HCT116 (cell line): Measurements from ENCODE around the gene FAM89B. TPM values are rescaled to one million over a fixed set of nuclear protein-coding genes. Genes with fewer than 3 reads are reported as not detected.

ENCODE experiments used
- ATAC-seq: fragments of 200-7000 bp; cut with Tn5 transposase; 2 replicates; pipeline ENCODE4 v1.9.1; 2020; ENCODE audit warnings: mild to moderate bottlenecking, moderate library complexity
- BruUV-seq: library from RNA; stranded (reverse); fragments of 400-500 nt; replicated peaks from 2 replicates; lab custom pipeline; 2021; lab: Mats Ljungman, UMichigan
- CTCF ChIA-PET: fragments of 300-600 bp; sonication (Branson Sonifier 250); formaldehyde crosslinking; loops from one replicate; lab custom pipeline; 2021; ENCODE audit warnings: antibody characterized with exemption; lab: Charles Lee
- POLR2A ChIA-PET: fragments of 300-600, 350-600 bp; sonication (Branson Sonifier 250); formaldehyde crosslinking; loops from one replicate; lab custom pipeline; 2021; ENCODE audit warnings: antibody characterized with exemption; lab: Charles Lee
- RAD21 ChIA-PET, 2 experiments: fragments of 300-600 bp; sonication (Branson Sonifier 250); formaldehyde crosslinking; loops; one replicate each; lab custom pipeline; 2023; ENCODE audit warnings: low total read pairs in 2 of 2; ENCODE audit not compliant: uncharacterized antibody in 2 of 2, unreplicated experiment in 2 of 2, low non-redundant PET in 1 of 2; lab: Charles Lee
- DNase-seq: peaks from one replicate; pipeline ENCODE4 v3.0.0-alpha.2; 2010; ENCODE audit warnings: low read depth, low spot score
- H2AFZ ChIP-seq: fragments of 200-600 bp; shearing (Covaris generic), sonication (generic); 2 replicates; pipeline ENCODE4 v1.6.1; 2017; ENCODE audit warnings: low read depth, mixed run types, mixed read lengths, antibody characterized with exemption, low read length; ENCODE audit not compliant: poor library complexity, severe bottlenecking
- H3K27ac ChIP-seq: 2 replicates; pipeline ENCODE4 v1.5.1; 2012; ENCODE audit warnings: low read depth, low read length
- H3K27me3 ChIP-seq: fragments of 200-600 bp; sonication (generic); 2 replicates; pipeline ENCODE4 v1.6.1; 2016; ENCODE audit warnings: mixed run types, low read length, mixed read lengths; ENCODE audit not compliant: insufficient read depth
- H3K36me3 ChIP-seq, 2 experiments: fragments of 200-500 bp in 1 of 2; fragments of 200-600 bp in 1 of 2; sonication (Bioruptor generic) in 1 of 2; sonication (generic) in 1 of 2; 2 replicates each; pipeline versions ENCODE4 v1.5.1 to v1.6.1; 2014 to 2016; ENCODE audit warnings: low read length in 2 of 2, inconsistent platforms in 1 of 2, mixed read lengths in 1 of 2, mixed run types in 1 of 2; ENCODE audit not compliant: insufficient read depth in 2 of 2, control insufficient read depth in 1 of 2
- H3K4me1 ChIP-seq, 2 experiments: fragments of 200-600 bp in 1 of 2; sonication (generic) in 1 of 2; 2 replicates each; pipeline versions ENCODE4 v1.5.1 to v1.6.1; 2012 to 2017; ENCODE audit warnings: low read length in 2 of 2, inconsistent platforms in 1 of 2, mild to moderate bottlenecking in 1 of 2, mixed read lengths in 1 of 2, mixed run types in 1 of 2, moderate library complexity in 1 of 2; ENCODE audit not compliant: insufficient read depth in 2 of 2, control insufficient read depth in 1 of 2
- H3K4me2 ChIP-seq: fragments of 200-600 bp; sonication (generic); 2 replicates; pipeline ENCODE4 v1.6.1; 2017; ENCODE audit warnings: mixed run types, low read length, mixed read lengths
- H3K4me3 ChIP-seq, 2 experiments: fragments of 200-600 bp in 1 of 2; sonication (generic) in 1 of 2; replicated peaks in 1 of 2; 2 replicates each; pipeline ENCODE4 v1.5.1; 2011 to 2016; ENCODE audit warnings: low read length in 2 of 2, control low read depth in 1 of 2, low read depth in 1 of 2, mild to moderate bottlenecking in 1 of 2, mixed read lengths in 1 of 2, mixed run types in 1 of 2
- H3K79me2 ChIP-seq: fragments of 200-600 bp; sonication (generic); 2 replicates; pipeline ENCODE4 v1.6.1; 2017; ENCODE audit warnings: mild to moderate bottlenecking, mixed run types, low read length, moderate library complexity, mixed read lengths; ENCODE audit not compliant: insufficient read depth
- H3K9ac ChIP-seq: fragments of 200-600 bp; sonication (generic); 2 replicates; pipeline ENCODE4 v1.6.1; 2016; ENCODE audit warnings: low read length, mixed read lengths
- H3K9me2 ChIP-seq: fragments of 200-600 bp; sonication (generic), shearing (Covaris generic); 2 replicates; pipeline ENCODE4 v1.6.1; 2017; ENCODE audit warnings: mixed run types, mild to moderate bottlenecking, moderate library complexity; ENCODE audit not compliant: insufficient read depth
- H3K9me3 ChIP-seq, 2 experiments: fragments of 200-500 bp in 1 of 2; fragments of 200-600 bp in 1 of 2; sonication (Bioruptor generic) in 1 of 2; sonication (generic) in 1 of 2; 2 replicates each; pipeline ENCODE4 v1.6.1; 2014 to 2017; ENCODE audit warnings: low read length in 2 of 2, mixed read lengths in 2 of 2, inconsistent platforms in 1 of 2, low read depth in 1 of 2, mild to moderate bottlenecking in 1 of 2, mixed run types in 1 of 2, moderate library complexity in 1 of 2; ENCODE audit not compliant: control insufficient read depth in 1 of 2, insufficient read depth in 1 of 2
- H4K20me1 ChIP-seq: fragments of 200-600 bp; sonication (generic), shearing (Covaris generic); 2 replicates; pipeline ENCODE4 v1.6.1; 2017; ENCODE audit warnings: mixed run types, mild to moderate bottlenecking, moderate library complexity; ENCODE audit not compliant: insufficient read depth
- EGR1 ChIP-seq: IDR thresholded peaks from 2 replicates; pipeline ENCODE4 v1.6.1; 2012; ENCODE audit warnings: low read depth
- EZH2phosphoT487 ChIP-seq: fragments of 200-600 bp; IDR thresholded peaks from 2 replicates; pipeline ENCODE4 v1.6.1; 2018; ENCODE audit warnings: antibody characterized with exemption, borderline replicate concordance
- JUND ChIP-seq: IDR thresholded peaks from 2 replicates; pipeline ENCODE4 v1.6.1; 2012
- REST ChIP-seq: IDR thresholded peaks from 2 replicates; pipeline ENCODE4 v1.6.1; 2012; ENCODE audit warnings: low read depth
- SRF ChIP-seq: IDR thresholded peaks from 2 replicates; pipeline ENCODE4 v1.6.1; 2012; ENCODE audit warnings: low read depth
- TCF7L2 ChIP-seq: IDR thresholded peaks from 2 replicates; pipeline ENCODE4 v1.7.0; 2011; ENCODE audit warnings: borderline replicate concordance, inconsistent platforms; ENCODE audit not compliant: insufficient read depth, insufficient read length; ENCODE audit errors: extremely low read depth
- ZBTB33 ChIP-seq: IDR thresholded peaks from 2 replicates; pipeline ENCODE4 v1.6.1; 2011; ENCODE audit warnings: mild to moderate bottlenecking, low read length, moderate library complexity; ENCODE audit not compliant: insufficient replicate concordance; ENCODE audit errors: extremely low read depth
- intact Hi-C: fragments of 100-400 bp; cut with micrococcal nuclease; formaldehyde crosslinking; loops from 2 replicates; pipeline ENCODE4 v1.10.0; 2022
- total RNA-seq: library from RNA; stranded (reverse); gene quantifications from one replicate; pipeline ENCODE4 v1.2.1, GENCODE V29; 2021; ENCODE audit not compliant: unreplicated experiment

The FAM89B gene
- total RNA-seq, 1 experiment from 2014 or later = 60.0 TPM

GRCh38 chr11:65586247-65586630, 13.9 kb downstream of the FAM89B start:
- no peaks in the 10 kb centered on the region for H3K27me3 ChIP-seq
- H3K9ac ChIP-seq = no peak overlapping the region
- no peak overlapping the region for H3K27ac ChIP-seq
- no peak for TF ChIP-seq REST
- TF ChIP-seq TCF7L2 = no peak
- TF ChIP-seq JUND = no peak
- TF ChIP-seq EGR1 = no peak
- no peak for TF ChIP-seq ZBTB33
- no peak for TF ChIP-seq SRF
- TF ChIP-seq EZH2phosphoT487 = no peak
- TF ChIP-seq, all 23 proteins: peak for 0
- intact Hi-C loops = no loop called here
- no peak for ATAC-seq
- no peaks in the 10 kb centered on the region for H3K79me2 ChIP-seq
- no peaks in the 10 kb centered on the region for H4K20me1 ChIP-seq
- peaks cover 14 to 25% of the 10 kb centered on the region in 2 experiments for H3K4me1 ChIP-seq
- H3K9me3 ChIP-seq = no peaks in the 10 kb centered on the region
- H3K4me3 ChIP-seq = no peak overlapping the region
- POLR2A ChIA-PET = interaction anchor here (0.9 to 1.5 kb wide), 2 partner anchors 12 to 273 kb away, joined by 3 read pairs; partner anchors contain the start of gene MUS81
- RAD21 ChIA-PET = no interaction called here
- no TSS peak for BruUV-seq
- CTCF ChIA-PET = interaction anchor here (0.9 to 1.0 kb wide), 2 partner anchors 9 to 45 kb away, joined by 3 read pairs; no protein-coding TSS in a partner anchor
- no peak for DNase-seq
- H3K4me2 ChIP-seq = no peak overlapping the region
- H3K36me3 ChIP-seq = no peaks in the 10 kb centered on the region; a peak in 1 of 4 replicates
- H3K9me2 ChIP-seq = no peaks in the 10 kb centered on the region
- no peak overlapping the region for H2AFZ ChIP-seq
